Globus pallidus (tissue), 1 donor: ENCODE measurements around the gene DCTD.

ENCODE experiments used
- DNase-seq: peaks from one replicate; pipeline ENCODE4 v3.0.0-alpha.2; 2015; ENCODE audit warnings: low spot score

Gene DCTD

GRCh38 chr4:182893047-182893446 is 24.1 kb downstream of the DCTD start:
- DNase-seq, result no peak

GRCh38 chr4:182890202-182890601 is 27.0 kb downstream of the DCTD start:
- no peak for DNase-seq

GRCh38 chr4:182888891-182889290 is 28.3 kb downstream of the DCTD start:
- DNase-seq, result no peak

- DNase-seq, result no peak
These were observed 30.4 kb downstream of the DCTD start for GRCh38 chr4:182886768-182887167.

- no peak for DNase-seq
These were observed 31.0 kb downstream of the DCTD start for GRCh38 chr4:182886205-182886604.

- DNase-seq, result no peak
These were observed 31.5 kb downstream of the DCTD start for GRCh38 chr4:182885738-182886077.

GRCh38 chr4:182885022-182885737 is 32.0 kb downstream of the DCTD start:
- no peak for DNase-seq

- DNase-seq, result no peak
These were observed 33.1 kb downstream of the DCTD start for GRCh38 chr4:182884040-182884439.

- no peak for DNase-seq
These were observed 33.8 kb downstream of the DCTD start for GRCh38 chr4:182883351-182883750.

- DNase-seq, result no peak
These were observed 35.3 kb downstream of the DCTD start for GRCh38 chr4:182881914-182882313.

GRCh38 chr4:182880387-182881356 is 36.5 kb downstream of the DCTD start:
- DNase-seq, result peak; percentile 16

- no peak for DNase-seq
These were observed 37.3 kb downstream of the DCTD start for GRCh38 chr4:182879913-182880312.

GRCh38 chr4:182878633-182879495 is 38.3 kb downstream of the DCTD start:
- DNase-seq, result no peak

- DNase-seq, result no peak
These were observed 39.8 kb downstream of the DCTD start for GRCh38 chr4:182877326-182877883.

- no peak for DNase-seq
These were observed 40.8 kb downstream of the DCTD start for GRCh38 chr4:182876427-182876826.

GRCh38 chr4:182875453-182876405 is 41.5 kb downstream of the DCTD start:
- DNase-seq, result no peak

GRCh38 chr4:182874797-182875345 is 42.3 kb downstream of the DCTD start:
- DNase-seq, result no peak

GRCh38 chr4:182874304-182874751 is 42.9 kb downstream of the DCTD start:
- no peak for DNase-seq

- no peak for DNase-seq
These were observed 43.5 kb downstream of the DCTD start for GRCh38 chr4:182873726-182874125.

- DNase-seq, result no peak
These were observed 43.9 kb downstream of the DCTD start for GRCh38 chr4:182873289-182873688.
